WTC11 (cell line): ENCODE results near the gene DHRS1. TPM values are rescaled to one million over a fixed set of nuclear protein-coding genes. Genes with fewer than 3 reads are reported as not detected.

Source experiments
- ATAC-seq: fragments of 200-7000 bp; cut with Tn5 transposase; 2 replicates; pipeline ENCODE4 v1.10.0; 2021; ENCODE audit warnings: mild to moderate bottlenecking, moderate library complexity
- CTCF ChIA-PET: fragments of 300-600 bp; sonication (Branson Sonifier 250); formaldehyde crosslinking; loops from one replicate; lab custom pipeline; 2021; ENCODE audit warnings: antibody characterized with exemption; lab: Charles Lee
- POLR2A ChIA-PET: fragments of 350-600 bp; sonication (Branson Sonifier 250); formaldehyde crosslinking; loops from one replicate; lab custom pipeline; 2021; ENCODE audit warnings: antibody characterized with exemption; lab: Charles Lee
- DNase-seq: peaks from one replicate; pipeline ENCODE4 v3.0.0; 2021; ENCODE audit warnings: low spot score
- H3K27ac Mint-ChIP-seq: 2 replicates; pipeline ENCODE4 v1.8.0; 2021; ENCODE audit warnings: mixed read lengths
- H3K27me3 Mint-ChIP-seq: 2 replicates; pipeline ENCODE4 v1.8.0; 2021; ENCODE audit warnings: low read depth, mild to moderate bottlenecking, moderate library complexity, mixed read lengths
- H3K36me3 Mint-ChIP-seq: 2 replicates; pipeline ENCODE4 v1.8.0; 2021; ENCODE audit warnings: mixed read lengths
- H3K4me1 Mint-ChIP-seq: 2 replicates; pipeline ENCODE4 v1.8.0; 2022; ENCODE audit warnings: mixed read lengths
- H3K4me3 Mint-ChIP-seq: 2 replicates; pipeline ENCODE4 v1.8.0; 2021; ENCODE audit warnings: mild to moderate bottlenecking, moderate library complexity, mixed read lengths
- H3K9me3 Mint-ChIP-seq: 2 replicates; pipeline ENCODE4 v1.8.0; 2021; ENCODE audit warnings: mixed read lengths
- AR ChIP-seq: fragments of 250-450 bp; sonication (Bioruptor Pico); IDR thresholded peaks from 2 replicates; pipeline ENCODE4 v1.9.0; 2021; ENCODE audit warnings: mild to moderate bottlenecking
- ELF4 ChIP-seq: sonication (generic); formaldehyde crosslinking; IDR thresholded peaks from 2 replicates; pipeline ENCODE4 v1.8.1; 2022; ENCODE audit warnings: low read depth, mild to moderate bottlenecking, moderate library complexity, missing genetic modification reagents
- ERG ChIP-seq: fragments of 250-450 bp; sonication (Bioruptor Pico); IDR thresholded peaks from 2 replicates; pipeline ENCODE4 v1.8.0; 2021; ENCODE audit warnings: mild to moderate bottlenecking
- ESRRA ChIP-seq: sonication (generic); formaldehyde crosslinking; IDR thresholded peaks from 2 replicates; pipeline ENCODE4 v1.8.1; 2022; ENCODE audit warnings: mild to moderate bottlenecking, missing genetic modification reagents, borderline replicate concordance
- ETV6 ChIP-seq: sonication (generic); formaldehyde crosslinking; IDR thresholded peaks from 2 replicates; pipeline ENCODE4 v1.8.1; 2022; ENCODE audit warnings: mild to moderate bottlenecking, missing genetic modification reagents
- FOXJ3 ChIP-seq: sonication (generic); formaldehyde crosslinking; IDR thresholded peaks from 2 replicates; pipeline ENCODE4 v1.9.0; 2021; ENCODE audit warnings: missing genetic modification reagents, mild to moderate bottlenecking, borderline replicate concordance
- HMGA2 ChIP-seq: fragments of 250-450 bp; sonication (Bioruptor Pico); IDR thresholded peaks from 2 replicates; pipeline ENCODE4 v1.4.0; 2021; ENCODE audit warnings: mild to moderate bottlenecking, moderate library complexity
- HMGXB4 ChIP-seq: sonication (generic); formaldehyde crosslinking; IDR thresholded peaks from 2 replicates; pipeline ENCODE4 v1.8.1; 2023; ENCODE audit warnings: mild to moderate bottlenecking, moderate library complexity, missing genetic modification reagents
- JUN ChIP-seq: sonication (generic); formaldehyde crosslinking; IDR thresholded peaks from 2 replicates; pipeline ENCODE4 v1.8.0; 2023; ENCODE audit warnings: mild to moderate bottlenecking, missing genetic modification reagents
- MXD4 ChIP-seq: fragments of 250-450 bp; sonication (Bioruptor Pico); IDR thresholded peaks from 2 replicates; pipeline ENCODE4 v1.8.0; 2021; ENCODE audit warnings: mild to moderate bottlenecking, moderate library complexity, borderline replicate concordance
- NFE2L1 ChIP-seq: sonication (generic); formaldehyde crosslinking; IDR thresholded peaks from 2 replicates; pipeline ENCODE4 v1.8.1; 2023; ENCODE audit warnings: missing genetic modification reagents
- OVOL2 ChIP-seq: fragments of 250-450 bp; sonication (Bioruptor Pico); IDR thresholded peaks from 2 replicates; pipeline ENCODE4 v1.9.0; 2021; ENCODE audit warnings: mild to moderate bottlenecking, borderline replicate concordance
- PRRX2 ChIP-seq: fragments of 250-450 bp; sonication (Bioruptor Pico); IDR thresholded peaks from 2 replicates; pipeline ENCODE4 v1.8.0; 2021; ENCODE audit warnings: mild to moderate bottlenecking
- RELA ChIP-seq: sonication (generic); formaldehyde crosslinking; IDR thresholded peaks from 2 replicates; pipeline ENCODE4 v1.8.1; 2022; ENCODE audit warnings: missing genetic modification reagents, mild to moderate bottlenecking, borderline replicate concordance
- TEAD1 ChIP-seq: sonication (generic); formaldehyde crosslinking; IDR thresholded peaks from 2 replicates; pipeline ENCODE4 v1.8.0; 2022; ENCODE audit warnings: mild to moderate bottlenecking, missing genetic modification reagents
- ZNF121 ChIP-seq: sonication (generic); formaldehyde crosslinking; IDR thresholded peaks from 2 replicates; pipeline ENCODE4 v1.8.0; 2023; ENCODE audit warnings: missing genetic modification reagents
- ZNF219 ChIP-seq: sonication (generic); formaldehyde crosslinking; IDR thresholded peaks from 2 replicates; pipeline ENCODE4 v1.8.0; 2023; ENCODE audit warnings: missing genetic modification reagents, mild to moderate bottlenecking, borderline replicate concordance
- ZNF232 ChIP-seq: sonication (generic); formaldehyde crosslinking; IDR thresholded peaks from 2 replicates; pipeline ENCODE4 v1.8.0; 2022; ENCODE audit warnings: mild to moderate bottlenecking, missing genetic modification reagents
- ZNF425 ChIP-seq: fragments of 250-450 bp; sonication (Bioruptor Pico); conservative IDR thresholded peaks from 2 replicates; pipeline ENCODE4 v1.9.0; 2021; ENCODE audit warnings: mild to moderate bottlenecking
- total RNA-seq: library from RNA; stranded (reverse); gene quantifications from 3 replicates; pipeline ENCODE4 v1.2.3, GENCODE V29; 2021
- TF ChIP-seq, protein P1 (sequence below): sonication (generic); formaldehyde crosslinking; IDR thresholded peaks from 2 replicates; pipeline ENCODE4 v1.8.0; 2022; ENCODE audit warnings: mild to moderate bottlenecking, missing genetic modification reagents
- TF ChIP-seq, protein P2 (sequence below): sonication (generic); formaldehyde crosslinking; IDR thresholded peaks from 2 replicates; pipeline ENCODE4 v1.8.1; 2023; ENCODE audit warnings: mild to moderate bottlenecking, missing genetic modification reagents
- TF ChIP-seq, protein P3 (sequence below): fragments of 250-450 bp; sonication (Bioruptor Pico); IDR thresholded peaks from 2 replicates; pipeline ENCODE4 v2.1.2; 2022; ENCODE audit warnings: mild to moderate bottlenecking, moderate library complexity

DHRS1 gene
- total RNA-seq, 1 experiment from 2014 or later = 13.9 TPM

GRCh38 chr14:24315807-24316596 is 16.4 kb upstream of the DHRS1 start:
- Mint-ChIP-seq H3K4me3 (no peak overlapping the region), H3K27ac (no peak overlapping the region), H3K9me3 (no peaks in the 10 kb centered on the region), H3K27me3 (peaks cover 87% of the 10 kb centered on the region), H3K36me3 (no peaks in the 10 kb centered on the region), H3K4me1 (no peaks in the 10 kb centered on the region)
- DNase-seq = peak; percentile 63
- POLR2A ChIA-PET = interaction anchor here (0.6 kb wide), 2 partner anchors 70 to 104 kb away, joined by 3 read pairs; no protein-coding TSS in a partner anchor
- CTCF ChIA-PET = interaction anchor here (0.6 to 3.2 kb wide), 11 partner anchors 8 to 760 kb away, joined by 3 to 21 read pairs (median 5); partner anchors contain the start of genes CIDEB, DHRS1, KHNYN and NOP9
- peak; percentile 74 for ATAC-seq
- TF ChIP-seq FOXJ3 = no peak
- TF ChIP-seq PRRX2 (CRISPR knock-in tag) = no peak
- TF ChIP-seq, protein P1, sequence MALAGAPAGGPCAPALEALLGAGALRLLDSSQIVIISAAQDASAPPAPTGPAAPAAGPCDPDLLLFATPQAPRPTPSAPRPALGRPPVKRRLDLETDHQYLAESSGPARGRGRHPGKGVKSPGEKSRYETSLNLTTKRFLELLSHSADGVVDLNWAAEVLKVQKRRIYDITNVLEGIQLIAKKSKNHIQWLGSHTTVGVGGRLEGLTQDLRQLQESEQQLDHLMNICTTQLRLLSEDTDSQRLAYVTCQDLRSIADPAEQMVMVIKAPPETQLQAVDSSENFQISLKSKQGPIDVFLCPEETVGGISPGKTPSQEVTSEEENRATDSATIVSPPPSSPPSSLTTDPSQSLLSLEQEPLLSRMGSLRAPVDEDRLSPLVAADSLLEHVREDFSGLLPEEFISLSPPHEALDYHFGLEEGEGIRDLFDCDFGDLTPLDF = peak; percentile 72; the same call in 1 of the 2 replicates
- no peak for TF ChIP-seq ELF4 (CRISPR knock-in tag)
- peak; percentile 65; the same call in 1 of the 2 replicates for TF ChIP-seq HMGXB4 (CRISPR knock-in tag)
- no peak for TF ChIP-seq ESRRA (CRISPR knock-in tag)
- TF ChIP-seq, protein P2, sequence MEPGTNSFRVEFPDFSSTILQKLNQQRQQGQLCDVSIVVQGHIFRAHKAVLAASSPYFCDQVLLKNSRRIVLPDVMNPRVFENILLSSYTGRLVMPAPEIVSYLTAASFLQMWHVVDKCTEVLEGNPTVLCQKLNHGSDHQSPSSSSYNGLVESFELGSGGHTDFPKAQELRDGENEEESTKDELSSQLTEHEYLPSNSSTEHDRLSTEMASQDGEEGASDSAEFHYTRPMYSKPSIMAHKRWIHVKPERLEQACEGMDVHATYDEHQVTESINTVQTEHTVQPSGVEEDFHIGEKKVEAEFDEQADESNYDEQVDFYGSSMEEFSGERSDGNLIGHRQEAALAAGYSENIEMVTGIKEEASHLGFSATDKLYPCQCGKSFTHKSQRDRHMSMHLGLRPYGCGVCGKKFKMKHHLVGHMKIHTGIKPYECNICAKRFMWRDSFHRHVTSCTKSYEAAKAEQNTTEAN (CRISPR knock-in tag) = no peak; the same call in 1 of the 2 replicates
- TF ChIP-seq ZNF232 (CRISPR knock-in tag) = no peak
- TF ChIP-seq ZNF425 (CRISPR knock-in tag) = no peak
- no peak for TF ChIP-seq MXD4
- TF ChIP-seq ETV6 (CRISPR knock-in tag) = peak; percentile 97
- TF ChIP-seq ERG (CRISPR knock-in tag) = no peak
- peak; percentile 93 for TF ChIP-seq NFE2L1 (CRISPR knock-in tag)
- TF ChIP-seq JUN (CRISPR knock-in tag) = peak; percentile 94; the same call in 1 of the 2 replicates
- TF ChIP-seq HMGA2 (CRISPR knock-in tag) = no peak
- TF ChIP-seq, protein P3, sequence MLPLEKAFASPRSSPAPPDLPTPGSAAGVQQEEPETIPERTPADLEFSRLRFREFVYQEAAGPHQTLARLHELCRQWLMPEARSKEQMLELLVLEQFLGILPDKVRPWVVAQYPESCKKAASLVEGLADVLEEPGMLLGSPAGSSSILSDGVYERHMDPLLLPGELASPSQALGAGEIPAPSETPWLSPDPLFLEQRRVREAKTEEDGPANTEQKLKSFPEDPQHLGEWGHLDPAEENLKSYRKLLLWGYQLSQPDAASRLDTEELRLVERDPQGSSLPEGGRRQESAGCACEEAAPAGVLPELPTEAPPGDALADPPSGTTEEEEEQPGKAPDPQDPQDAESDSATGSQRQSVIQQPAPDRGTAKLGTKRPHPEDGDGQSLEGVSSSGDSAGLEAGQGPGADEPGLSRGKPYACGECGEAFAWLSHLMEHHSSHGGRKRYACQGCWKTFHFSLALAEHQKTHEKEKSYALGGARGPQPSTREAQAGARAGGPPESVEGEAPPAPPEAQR (CRISPR knock-in tag) = no peak
- no peak for TF ChIP-seq AR (CRISPR knock-in tag)
- TF ChIP-seq ZNF219 (CRISPR knock-in tag) = peak; percentile 68; the same call in 1 of the 2 replicates
- no peak for TF ChIP-seq OVOL2
- TF ChIP-seq RELA (CRISPR knock-in tag) = peak; percentile 82; the same call in 1 of the 2 replicates
- peak; percentile 95 for TF ChIP-seq TEAD1 (CRISPR knock-in tag)
- TF ChIP-seq ZNF121 (CRISPR knock-in tag) = no peak; the same call in 1 of the 2 replicates
